Stimulated activated effector memory CD8-positive, alpha-beta T cell treated with anti-CD3 and anti-CD28 coated beads, Interleukin-12 subunit alpha, Interleukin-12 subunit beta, amount 100 ng/mL, for 72 hours (primary cell): ENCODE measurements around the gene C4B.
"Not testable (repeated sequence)": the region's sequence is repeated elsewhere in the genome, so short reads cannot be mapped to it uniquely, and the experiment has no call there.

ENCODE experiments used
- ATAC-seq: fragments of 150-1000 bp; cut with Tn5 transposase; 2 replicates; pipeline ENCODE4 v1.10.0; 2021
- DNase-seq, 2 donors: peaks; one replicate each; pipeline ENCODE4 v3.0.0; 2021 to 2022; ENCODE audit warnings: low spot score in 2 of 2
- H3K27ac Mint-ChIP-seq: one replicate; pipeline ENCODE4 v1.8.0; 2022; ENCODE audit warnings: mild to moderate bottlenecking, mixed read lengths
- H3K36me3 Mint-ChIP-seq: one replicate; pipeline ENCODE4 v1.8.0; 2022; ENCODE audit warnings: mild to moderate bottlenecking, mixed read lengths
- H3K4me1 Mint-ChIP-seq: one replicate; pipeline ENCODE4 v1.8.0; 2022; ENCODE audit warnings: mixed read lengths
- H3K4me3 Mint-ChIP-seq: one replicate; pipeline ENCODE4 v1.8.0; 2022; ENCODE audit warnings: mild to moderate bottlenecking, mixed read lengths
- H3K9me3 Mint-ChIP-seq: one replicate; pipeline ENCODE4 v1.8.0; 2022; ENCODE audit warnings: mixed read lengths

Gene C4B

GRCh38 chr6:32039321-32040274 is 25.0 kb downstream of the C4B start:
- H3K4me1 Mint-ChIP-seq, H3K4me3 Mint-ChIP-seq, DNase-seq, ATAC-seq, H3K9me3 Mint-ChIP-seq, H3K27ac Mint-ChIP-seq, H3K36me3 Mint-ChIP-seq: not testable (repeated sequence)

- ATAC-seq, H3K4me3 Mint-ChIP-seq, H3K9me3 Mint-ChIP-seq, DNase-seq, H3K36me3 Mint-ChIP-seq, H3K27ac Mint-ChIP-seq, H3K4me1 Mint-ChIP-seq: not testable (repeated sequence)
Measured at GRCh38 chr6:32040299-32041049, 25.9 kb downstream of the C4B start.

- not testable (repeated sequence) for H3K4me3 Mint-ChIP-seq
Measured at GRCh38 chr6:32041050-32041321, 26.4 kb downstream of the C4B start.

DNA sequence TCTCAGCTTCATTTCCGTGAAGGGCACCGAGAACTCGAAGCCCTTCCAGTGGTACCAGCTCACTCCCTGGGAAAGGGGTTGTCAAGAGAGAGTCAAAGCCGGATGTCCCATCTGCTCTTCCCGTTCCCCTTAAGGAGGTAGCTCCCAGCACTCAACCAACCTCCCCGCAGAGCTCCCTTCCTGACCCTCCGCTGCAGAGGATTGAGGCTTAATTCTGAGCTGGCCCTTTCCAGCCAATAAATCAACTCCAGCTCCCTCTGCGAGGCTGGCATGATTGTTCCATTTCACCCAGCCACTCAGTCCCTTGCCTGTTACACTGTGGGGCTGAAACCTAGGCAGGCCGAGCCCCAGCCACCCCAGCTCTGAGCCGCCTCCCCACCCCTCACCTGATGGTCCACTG is 26.8 kb downstream of the C4B start:
- not testable (repeated sequence) for DNase-seq, H3K4me3 Mint-ChIP-seq, H3K9me3 Mint-ChIP-seq, H3K4me1 Mint-ChIP-seq, ATAC-seq, H3K36me3 Mint-ChIP-seq, H3K27ac Mint-ChIP-seq

More at GRCh38 chr6:32041050-32041321, 26.4 kb downstream of the C4B start:
- not testable (repeated sequence) for DNase-seq, H3K4me1 Mint-ChIP-seq, H3K9me3 Mint-ChIP-seq, H3K27ac Mint-ChIP-seq, ATAC-seq, H3K36me3 Mint-ChIP-seq

DNA sequence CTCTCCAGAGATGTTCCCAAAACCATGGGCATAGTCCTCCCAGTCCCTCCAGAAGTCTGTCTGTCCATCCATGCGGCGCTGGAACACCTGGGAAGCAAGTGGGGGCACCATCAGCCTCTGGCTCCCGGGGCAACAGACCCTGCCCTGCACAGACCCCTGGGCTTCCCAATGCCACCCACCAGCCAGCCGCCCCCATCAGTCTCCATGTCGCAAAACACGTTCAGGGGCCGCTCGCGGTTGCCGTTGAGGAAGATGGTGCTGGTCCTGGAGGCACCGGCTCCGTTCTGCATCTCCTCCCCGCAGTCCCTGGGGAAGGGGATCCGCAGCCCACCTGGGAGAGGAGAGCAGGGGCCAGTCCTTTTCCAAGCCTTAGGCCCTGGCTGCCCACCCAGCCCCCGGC is 27.7 kb downstream of the C4B start:
- ATAC-seq, H3K36me3 Mint-ChIP-seq, H3K9me3 Mint-ChIP-seq, H3K4me1 Mint-ChIP-seq, H3K4me3 Mint-ChIP-seq, H3K27ac Mint-ChIP-seq, DNase-seq: not testable (repeated sequence)

GRCh38 chr6:32043589-32044380 is 29.2 kb downstream of the C4B start:
- not testable (repeated sequence) for H3K4me3 Mint-ChIP-seq, H3K4me1 Mint-ChIP-seq, H3K27ac Mint-ChIP-seq, H3K9me3 Mint-ChIP-seq, H3K36me3 Mint-ChIP-seq, ATAC-seq, DNase-seq

- ATAC-seq, H3K27ac Mint-ChIP-seq, H3K4me1 Mint-ChIP-seq, H3K36me3 Mint-ChIP-seq, H3K9me3 Mint-ChIP-seq, DNase-seq, H3K4me3 Mint-ChIP-seq: not testable (repeated sequence)
Measured at GRCh38 chr6:32044916-32045315, 30.3 kb downstream of the C4B start.

DNA sequence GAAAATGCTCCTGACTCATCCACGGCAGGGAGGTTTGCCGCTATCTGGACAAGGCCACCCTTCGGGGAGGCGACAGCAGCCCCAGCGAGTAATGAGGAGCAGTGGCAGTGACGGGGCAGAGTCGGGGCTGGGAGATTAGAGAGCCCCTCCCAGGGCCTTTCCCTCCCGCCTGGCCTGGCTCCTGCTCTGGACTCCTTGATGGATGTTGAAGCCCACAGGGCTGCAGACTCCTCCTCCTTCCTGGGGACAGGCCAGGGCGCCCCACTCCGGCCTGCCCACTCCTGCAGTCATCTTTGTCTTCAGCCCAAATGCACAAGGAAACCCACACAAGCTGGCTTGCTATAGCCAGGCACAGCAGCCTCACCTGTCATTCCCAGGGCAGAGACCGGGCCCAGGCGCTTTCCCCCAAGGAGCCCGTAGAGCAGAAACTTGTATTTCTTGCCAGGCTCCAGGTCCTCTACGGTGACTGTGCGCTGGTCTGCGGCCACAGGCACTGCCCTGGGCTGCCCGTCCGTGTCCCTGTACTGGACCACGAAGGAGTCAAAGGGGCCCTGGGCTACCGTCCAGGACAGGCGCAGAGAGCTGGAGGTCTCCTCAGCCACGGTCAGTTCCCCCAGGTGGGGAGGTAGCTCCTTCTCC is 31.3 kb downstream of the C4B start:
- no peak overlapping the region for H3K27ac Mint-ChIP-seq
- H3K36me3 Mint-ChIP-seq = no peaks in the 10 kb centered on the region
- H3K4me1 Mint-ChIP-seq = peaks cover 8% of the 10 kb centered on the region
- H3K9me3 Mint-ChIP-seq = no peaks in the 10 kb centered on the region
- ATAC-seq = no peak
- DNase-seq = no peak
- H3K4me3 Mint-ChIP-seq = no peak overlapping the region

DNA sequence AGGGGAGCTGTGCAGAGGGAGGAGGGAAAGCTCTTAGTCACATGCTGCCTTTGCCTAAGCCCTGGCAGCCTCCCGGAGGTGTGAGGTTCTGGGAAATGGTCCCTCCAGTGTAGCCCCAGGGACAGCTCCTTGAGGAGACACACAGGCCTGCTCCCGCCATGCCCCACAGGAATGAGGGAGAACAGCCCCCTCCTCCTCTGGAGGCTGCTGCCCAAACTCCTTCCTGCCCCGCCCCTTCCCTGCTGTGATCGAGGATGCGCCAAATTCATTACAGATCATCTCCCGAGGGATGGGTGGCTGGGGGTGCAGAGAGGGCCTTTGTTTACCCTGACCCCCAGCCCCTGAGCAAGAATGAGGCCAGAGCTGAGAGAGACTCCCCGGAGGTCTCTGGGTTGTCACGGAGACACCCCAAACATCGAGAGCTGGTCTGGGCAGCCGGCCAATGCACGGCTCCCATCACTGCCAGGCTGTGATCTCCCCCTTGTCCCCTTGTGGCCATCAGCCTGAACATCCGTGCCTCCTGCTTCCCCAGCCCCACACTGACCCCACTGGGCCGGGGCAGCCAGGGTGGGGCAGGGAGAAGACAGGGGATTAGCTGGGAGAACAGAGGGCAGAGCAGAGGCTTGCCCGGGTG is 32.0 kb downstream of the C4B start:
- no peaks in the 10 kb centered on the region for H3K9me3 Mint-ChIP-seq
- DNase-seq (no peak), ATAC-seq (no peak)
- no peak overlapping the region for H3K27ac Mint-ChIP-seq
- no peak overlapping the region for H3K4me3 Mint-ChIP-seq
- no peaks in the 10 kb centered on the region for H3K36me3 Mint-ChIP-seq
- peaks cover 8% of the 10 kb centered on the region for H3K4me1 Mint-ChIP-seq

DNA sequence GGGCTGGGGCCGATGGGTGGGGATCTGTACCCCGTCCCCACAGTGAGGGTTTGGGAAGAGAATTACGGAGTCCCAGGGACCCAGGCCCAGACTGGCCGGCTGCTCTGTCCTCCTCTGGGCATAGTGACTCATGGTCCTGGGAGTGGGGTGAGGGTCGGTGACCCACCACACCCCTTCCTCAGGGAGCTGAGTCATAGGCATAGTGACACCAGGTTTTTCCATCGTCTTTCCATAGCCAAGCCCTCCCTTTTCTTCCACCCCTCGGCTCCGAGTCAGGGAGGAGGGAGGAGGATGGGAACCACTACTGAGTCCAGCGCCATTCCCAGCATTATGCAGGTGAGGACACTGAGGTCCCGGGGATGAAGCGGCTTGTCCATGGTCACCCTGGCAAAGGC is 32.5 kb downstream of the C4B start:
- ATAC-seq = no peak
- Mint-ChIP-seq H3K27ac (no peak overlapping the region), H3K36me3 (no peaks in the 10 kb centered on the region), H3K4me1 (peaks cover 8% of the 10 kb centered on the region), H3K4me3 (no peak overlapping the region), H3K9me3 (no peaks in the 10 kb centered on the region)
- no peak for DNase-seq

DNA sequence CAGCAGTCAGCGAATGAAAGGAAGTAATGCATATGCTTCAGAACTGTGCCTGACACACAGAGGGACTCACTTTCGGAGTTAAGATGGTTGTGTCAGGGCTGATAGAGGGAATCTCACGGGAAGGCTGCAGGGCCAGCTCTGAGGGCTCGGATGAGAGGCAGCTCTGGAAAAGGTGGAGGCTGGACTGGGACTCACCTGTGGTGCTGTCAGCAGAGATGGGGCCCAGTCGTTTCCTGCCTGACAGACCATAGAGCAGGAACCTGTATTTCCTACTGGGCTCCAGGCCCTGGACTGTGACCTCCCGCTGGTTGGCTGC is 32.9 kb downstream of the C4B start:
- no peak for DNase-seq
- H3K4me3 Mint-ChIP-seq = no peak overlapping the region
- no peak for ATAC-seq
- H3K9me3 Mint-ChIP-seq = no peaks in the 10 kb centered on the region
- peaks cover 8% of the 10 kb centered on the region for H3K4me1 Mint-ChIP-seq
- H3K27ac Mint-ChIP-seq = no peak overlapping the region
- no peaks in the 10 kb centered on the region for H3K36me3 Mint-ChIP-seq

DNA sequence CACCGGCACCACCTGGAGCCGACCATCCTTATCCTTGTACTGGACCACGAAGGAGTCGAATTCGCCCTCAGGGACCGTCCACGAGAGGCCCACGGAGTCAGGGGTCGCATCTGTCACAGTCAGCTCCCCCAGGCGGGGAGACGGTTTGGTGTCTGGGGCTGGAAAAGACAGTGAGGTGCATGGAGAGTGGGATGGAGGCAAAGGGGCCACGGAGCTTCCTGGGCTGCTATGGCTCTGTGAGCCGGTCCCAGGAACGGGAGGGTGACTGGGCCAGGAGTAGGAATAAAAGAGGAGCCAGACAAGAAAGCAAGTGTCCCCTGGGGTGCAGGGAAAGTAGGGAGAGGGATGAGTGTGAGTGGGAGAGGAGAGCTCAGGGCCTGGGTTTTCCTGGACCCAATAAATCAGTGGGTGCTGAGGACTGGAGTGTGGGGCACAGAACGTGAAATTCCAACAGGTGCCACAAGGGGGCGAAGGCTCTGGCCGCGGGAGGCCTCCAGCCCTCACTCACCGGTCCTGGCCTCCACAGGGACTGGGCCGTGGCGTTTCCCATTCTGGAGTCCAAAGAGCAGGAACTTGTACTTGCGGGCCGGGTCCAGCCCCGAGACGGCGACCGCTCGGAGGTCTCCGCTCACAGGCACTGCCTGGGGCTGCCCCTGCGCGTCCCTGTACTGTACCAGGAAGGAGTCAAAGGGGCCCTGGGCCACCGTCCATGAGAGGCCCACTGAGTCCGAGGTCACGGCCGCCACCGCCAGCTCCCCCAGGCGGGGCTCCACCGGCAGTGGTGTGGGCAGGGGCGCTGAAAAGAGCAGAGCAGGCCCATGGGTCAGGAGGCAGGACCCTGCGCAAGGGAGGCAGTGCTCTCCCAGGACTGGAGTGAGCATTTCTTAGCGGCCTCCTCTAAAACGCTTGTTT is 33.5 kb downstream of the C4B start:
- peak; percentile 70 to 88 for DNase-seq
- Mint-ChIP-seq H3K27ac (no peak overlapping the region), H3K4me1 (peaks cover 8% of the 10 kb centered on the region), H3K9me3 (no peaks in the 10 kb centered on the region), H3K4me3 (no peak overlapping the region), H3K36me3 (no peaks in the 10 kb centered on the region)
- peak; percentile 77 for ATAC-seq

GRCh38 chr6:32049149-32049548 is 34.6 kb downstream of the C4B start:
- H3K4me3 Mint-ChIP-seq, DNase-seq, H3K36me3 Mint-ChIP-seq, H3K4me1 Mint-ChIP-seq, ATAC-seq, H3K9me3 Mint-ChIP-seq: not testable (repeated sequence)
- peak overlapping the region; percentile 26 for H3K27ac Mint-ChIP-seq

- not testable (repeated sequence) for ATAC-seq, H3K36me3 Mint-ChIP-seq, H3K9me3 Mint-ChIP-seq, H3K4me3 Mint-ChIP-seq, DNase-seq, H3K4me1 Mint-ChIP-seq
- peak overlapping the region; percentile 26 for H3K27ac Mint-ChIP-seq
Measured at GRCh38 chr6:32049736-32050135, 35.1 kb downstream of the C4B start.
